ENCODE data around the gene KDM3A. TPM values are rescaled to one million over a fixed set of nuclear protein-coding genes. Genes with fewer than 3 reads are reported as not detected.

Gene KDM3A
- total RNA-seq, 4 donors from 2014 or later, result 39.5 to 60.9 (median 51.1) TPM

DNA sequence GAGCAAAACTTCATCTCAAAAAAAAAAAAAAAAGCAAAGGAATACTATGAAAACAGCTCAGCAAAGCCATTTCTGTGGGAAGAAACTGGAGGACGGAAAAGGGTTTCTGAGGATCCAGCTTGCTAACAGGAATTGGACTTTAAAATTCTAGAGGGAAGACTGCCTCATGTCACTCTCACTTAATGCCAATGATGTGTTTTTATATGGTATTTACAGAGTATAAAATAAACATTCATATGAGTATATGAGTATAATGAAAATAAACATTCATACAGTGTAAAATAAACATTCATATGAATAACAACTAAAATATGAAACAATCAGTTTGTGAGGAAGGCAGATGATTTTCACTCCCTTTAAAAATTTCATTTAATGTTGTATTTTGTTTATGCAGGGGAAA lies 78.2 kb downstream of the KDM3A start:
- no peak for DNase-seq
- 95 to 96% methylated on average over 1 of the region's 1 CpG for WGBS, 2 donors
- intact Hi-C loops (cut with DNase I), result no loop called here
- no peaks in the 10 kb centered on the region for H3K4me1 ChIP-seq
- H3K4me3 ChIP-seq (replicated peaks in 1 of 3), result no peak overlapping the region
- H3K27me3 ChIP-seq, result no peaks in the 10 kb centered on the region
- peaks cover 0 to 3% of the 10 kb centered on the region in 2 donors for H3K36me3 ChIP-seq
- no peaks in the 10 kb centered on the region for H3K9me3 ChIP-seq
- H3K27ac ChIP-seq, result no peak overlapping the region
- no peak for TF ChIP-seq CTCF (IDR thresholded peaks at IDR 0.05)
- no peak for TF ChIP-seq POLR2A (IDR thresholded peaks at IDR 0.05)

DNA sequence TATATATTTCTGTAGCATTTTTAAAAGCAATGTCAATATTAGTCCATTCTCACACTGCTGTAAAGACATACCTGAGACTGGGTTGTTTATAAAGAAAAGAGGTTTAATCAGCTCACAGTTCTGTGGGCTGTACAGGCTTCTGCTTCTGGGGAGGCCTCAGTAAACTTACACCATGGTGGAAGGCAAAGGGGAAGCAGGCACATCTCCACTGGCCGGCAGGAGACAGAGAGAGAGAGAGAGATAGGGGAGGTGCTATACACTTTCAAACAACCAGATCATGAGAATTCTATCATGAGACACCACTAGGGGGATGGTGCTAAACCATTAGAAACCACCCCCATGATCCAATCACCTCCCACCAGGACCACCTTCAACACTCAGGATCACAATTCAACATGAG lies 79.0 kb downstream of the KDM3A start:
- no peaks in the 10 kb centered on the region for H3K9me3 ChIP-seq
- intact Hi-C loops (cut with DNase I), result no loop called here
- H3K4me1 ChIP-seq, result no peaks in the 10 kb centered on the region
- peaks cover 0 to 3% of the 10 kb centered on the region in 2 donors for H3K36me3 ChIP-seq
- H3K27ac ChIP-seq, result no peak overlapping the region
- DNase-seq, result no peak
- TF ChIP-seq CTCF (IDR thresholded peaks at IDR 0.05), result no peak
- no peak for TF ChIP-seq POLR2A (IDR thresholded peaks at IDR 0.05)
- H3K4me3 ChIP-seq (replicated peaks in 1 of 3), result no peak overlapping the region
- WGBS, 2 donors, result 88 to 96% methylated on average over 1 of the region's 1 CpG
- no peaks in the 10 kb centered on the region for H3K27me3 ChIP-seq

- H3K4me1 ChIP-seq, result no peaks in the 10 kb centered on the region
- H3K36me3 ChIP-seq, result peaks cover 0 to 8% of the 10 kb centered on the region in 2 donors
- no peak overlapping the region for H3K4me3 ChIP-seq (replicated peaks in 1 of 3)
- DNase-seq, result no peak
- H3K27ac ChIP-seq, result no peak overlapping the region
- intact Hi-C loops (cut with DNase I), result no loop called here
- TF ChIP-seq CTCF (IDR thresholded peaks at IDR 0.05) (no peak), POLR2A (IDR thresholded peaks at IDR 0.05) (no peak)
- WGBS, 2 donors, result 89 to 93% methylated on average over 1 of the region's 1 CpG
- no peaks in the 10 kb centered on the region for H3K27me3 ChIP-seq
- no peaks in the 10 kb centered on the region for H3K9me3 ChIP-seq
Measured at GRCh38 chr2:86521922-86522321, 80.8 kb downstream of the KDM3A start.

DNA sequence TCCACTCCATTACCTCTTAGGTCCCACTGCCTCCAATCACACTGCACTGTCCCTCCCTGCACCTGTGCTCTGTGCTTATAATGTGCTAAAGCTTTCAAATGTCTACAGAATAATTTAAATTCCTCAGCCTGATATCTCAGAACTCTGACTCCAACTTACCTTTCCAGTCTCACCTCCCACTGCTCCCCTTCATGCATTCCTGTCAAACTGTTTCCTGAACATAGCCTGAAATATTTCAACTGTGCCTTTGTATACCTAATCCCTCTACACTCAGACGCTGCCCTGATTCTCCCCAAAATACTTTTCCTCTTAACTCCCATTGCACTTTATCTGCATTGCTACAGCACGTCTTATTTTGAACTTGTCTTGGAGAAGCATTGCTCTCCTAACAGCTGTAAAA lies 81.5 kb downstream of the KDM3A start:
- Histone ChIP-seq H3K27ac (no peak overlapping the region), H3K4me3 (replicated peaks in 1 of 3) (no peak overlapping the region), H3K9me3 (no peaks in the 10 kb centered on the region), H3K27me3 (no peaks in the 10 kb centered on the region), H3K36me3 (peaks cover 0 to 9% of the 10 kb centered on the region in 2 donors), H3K4me1 (no peaks in the 10 kb centered on the region)
- WGBS, 2 donors, result 87 to 89% methylated on average over 2 of the region's 2 CpGs
- intact Hi-C loops (cut with DNase I), result no loop called here
- no peak for TF ChIP-seq POLR2A (IDR thresholded peaks at IDR 0.05)
- TF ChIP-seq CTCF (IDR thresholded peaks at IDR 0.05), result no peak
- no peak for DNase-seq

DNA sequence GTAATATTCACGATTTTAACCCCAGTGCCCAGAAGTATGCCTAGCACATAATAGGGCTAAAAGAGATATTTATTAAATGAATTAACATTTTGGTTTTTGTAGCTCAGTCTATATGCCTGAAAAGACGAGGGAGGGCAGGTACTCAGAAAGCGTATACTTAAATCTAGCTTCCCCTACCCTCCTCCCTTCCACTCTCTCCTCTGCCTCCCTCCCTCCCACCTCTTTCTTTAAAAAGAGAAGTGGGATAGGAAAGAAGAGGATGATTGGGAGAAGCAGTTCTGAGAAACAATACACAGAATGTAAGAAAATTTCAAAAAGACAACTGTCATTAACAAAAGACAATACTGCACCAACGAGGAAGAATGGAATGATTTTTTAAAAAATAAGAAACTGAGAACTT lies 82.3 kb downstream of the KDM3A start:
- Histone ChIP-seq H3K4me1 (no peaks in the 10 kb centered on the region), H3K4me3 (replicated peaks in 1 of 3) (no peak overlapping the region), H3K9me3 (no peaks in the 10 kb centered on the region), H3K36me3 (peaks cover under 1 to 9% of the 10 kb centered on the region in 2 donors), H3K27ac (no peak overlapping the region), H3K27me3 (no peaks in the 10 kb centered on the region)
- WGBS, 2 donors, result 91 to 95% methylated on average over 4 of the region's 4 CpGs
- DNase-seq, result no peak
- TF ChIP-seq CTCF (IDR thresholded peaks at IDR 0.05), result no peak
- TF ChIP-seq POLR2A (IDR thresholded peaks at IDR 0.05), result no peak
- intact Hi-C loops (cut with DNase I), result no loop called here
